Measurements from ENCODE around the gene HMX1. TPM values are rescaled to one million over a fixed set of nuclear protein-coding genes. Genes with fewer than 3 reads are reported as not detected.

The HMX1 gene
- total RNA-seq, 1 donor from 2014 or later = not detected

DNA sequence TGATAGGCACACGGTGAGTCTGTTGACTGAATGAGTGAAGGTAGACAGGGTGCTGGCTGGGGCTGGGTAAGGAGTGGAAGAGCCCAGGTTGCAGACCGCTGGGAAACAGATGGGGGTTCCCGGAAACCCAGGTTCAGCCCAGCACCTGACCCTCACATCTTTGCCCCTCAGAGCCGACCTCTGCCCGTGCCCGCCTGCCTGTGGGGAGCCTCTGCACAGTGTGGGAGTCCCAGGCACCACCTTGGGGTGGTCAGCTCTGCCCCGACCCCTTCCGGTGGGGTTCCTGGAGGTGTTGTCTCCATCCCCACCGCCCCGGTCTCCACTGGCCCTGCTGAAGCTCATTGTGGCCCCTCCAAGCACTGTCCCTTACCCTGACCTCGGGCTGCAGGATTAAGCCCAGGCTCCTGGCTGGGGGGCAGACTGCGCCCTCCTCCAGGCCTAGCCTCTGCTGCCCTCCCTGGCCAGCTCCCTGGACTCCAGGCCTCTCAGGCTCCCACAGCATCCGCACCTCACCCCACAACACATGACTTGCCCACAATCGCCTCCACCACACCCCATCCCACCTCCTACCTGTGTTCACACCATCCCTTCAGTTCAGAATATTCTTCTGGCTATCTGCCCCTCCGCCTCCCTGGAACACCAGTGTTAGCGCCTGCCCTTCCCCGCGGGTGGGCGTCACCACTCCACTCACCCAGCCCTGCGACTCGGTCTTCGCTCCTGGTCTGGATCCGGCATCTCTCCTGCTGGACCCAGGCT, 21.4 kb downstream of the HMX1 start:
- DNase-seq (ENCODE audit: low read depth) = no peak
- H3K36me3 ChIP-seq (ENCODE audit: control insufficient read depth, insufficient read depth, low read length) = no peaks in the 10 kb centered on the region
- peaks cover 16% of the 10 kb centered on the region for H3K27me3 ChIP-seq (ENCODE audit: control insufficient read depth, insufficient read depth, low read length)
- TF ChIP-seq, protein P1, sequence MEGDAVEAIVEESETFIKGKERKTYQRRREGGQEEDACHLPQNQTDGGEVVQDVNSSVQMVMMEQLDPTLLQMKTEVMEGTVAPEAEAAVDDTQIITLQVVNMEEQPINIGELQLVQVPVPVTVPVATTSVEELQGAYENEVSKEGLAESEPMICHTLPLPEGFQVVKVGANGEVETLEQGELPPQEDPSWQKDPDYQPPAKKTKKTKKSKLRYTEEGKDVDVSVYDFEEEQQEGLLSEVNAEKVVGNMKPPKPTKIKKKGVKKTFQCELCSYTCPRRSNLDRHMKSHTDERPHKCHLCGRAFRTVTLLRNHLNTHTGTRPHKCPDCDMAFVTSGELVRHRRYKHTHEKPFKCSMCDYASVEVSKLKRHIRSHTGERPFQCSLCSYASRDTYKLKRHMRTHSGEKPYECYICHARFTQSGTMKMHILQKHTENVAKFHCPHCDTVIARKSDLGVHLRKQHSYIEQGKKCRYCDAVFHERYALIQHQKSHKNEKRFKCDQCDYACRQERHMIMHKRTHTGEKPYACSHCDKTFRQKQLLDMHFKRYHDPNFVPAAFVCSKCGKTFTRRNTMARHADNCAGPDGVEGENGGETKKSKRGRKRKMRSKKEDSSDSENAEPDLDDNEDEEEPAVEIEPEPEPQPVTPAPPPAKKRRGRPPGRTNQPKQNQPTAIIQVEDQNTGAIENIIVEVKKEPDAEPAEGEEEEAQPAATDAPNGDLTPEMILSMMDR (IDR thresholded peaks at IDR 0.05; ENCODE audit: insufficient read depth, low read length, poor library complexity, severe bottlenecking) = no peak
- H3K4me3 ChIP-seq (ENCODE audit: low read depth, low read length) = no peak overlapping the region

DNA sequence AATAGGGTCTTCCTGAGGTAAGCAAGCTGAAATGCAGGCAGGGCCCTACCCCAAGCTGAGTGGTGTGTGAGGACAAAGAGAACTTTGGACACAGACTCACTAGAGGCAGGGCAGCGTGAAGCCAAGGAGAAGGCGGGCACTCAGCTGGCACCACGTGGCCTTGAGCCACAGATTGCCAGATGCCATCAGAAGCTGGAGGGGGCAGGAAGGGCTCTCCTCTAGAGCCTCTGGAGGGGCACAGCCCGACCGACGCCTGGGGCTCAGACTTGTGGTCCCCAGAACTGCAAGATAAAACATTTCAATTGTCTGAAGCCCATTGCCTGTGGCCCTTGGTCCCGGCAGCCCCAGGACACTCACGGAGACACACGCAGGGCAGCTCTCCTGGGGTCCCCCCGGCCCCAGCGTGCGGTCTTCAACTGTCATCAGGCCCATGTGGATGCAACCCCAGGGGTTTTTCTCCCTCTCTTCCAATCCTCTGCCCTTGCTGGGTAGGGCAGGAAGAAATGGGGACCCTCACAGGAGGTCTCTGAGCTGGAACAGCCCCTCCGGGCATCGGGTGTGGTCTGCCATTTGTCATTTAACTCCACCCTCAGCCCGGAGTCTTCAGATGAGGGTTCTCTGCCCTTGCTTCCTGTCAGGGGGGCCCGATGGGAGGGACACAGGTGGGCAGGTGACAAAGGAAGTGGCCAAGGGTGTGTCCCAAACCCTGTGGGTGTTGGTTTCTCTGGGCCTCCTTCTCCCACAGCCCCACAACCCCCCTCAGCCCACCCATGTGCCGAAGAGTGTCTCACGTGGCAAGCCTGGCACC, 22.2 kb downstream of the HMX1 start:
- Histone ChIP-seq H3K4me3 (ENCODE audit: low read depth, low read length) (no peak overlapping the region), H3K27me3 (ENCODE audit: control insufficient read depth, insufficient read depth, low read length) (peaks cover 12% of the 10 kb centered on the region), H3K36me3 (ENCODE audit: control insufficient read depth, insufficient read depth, low read length) (no peaks in the 10 kb centered on the region)
- DNase-seq (ENCODE audit: low read depth) = no peak
- TF ChIP-seq, protein P1 (IDR thresholded peaks at IDR 0.05; ENCODE audit: insufficient read depth, low read length, poor library complexity, severe bottlenecking) = no peak

DNA sequence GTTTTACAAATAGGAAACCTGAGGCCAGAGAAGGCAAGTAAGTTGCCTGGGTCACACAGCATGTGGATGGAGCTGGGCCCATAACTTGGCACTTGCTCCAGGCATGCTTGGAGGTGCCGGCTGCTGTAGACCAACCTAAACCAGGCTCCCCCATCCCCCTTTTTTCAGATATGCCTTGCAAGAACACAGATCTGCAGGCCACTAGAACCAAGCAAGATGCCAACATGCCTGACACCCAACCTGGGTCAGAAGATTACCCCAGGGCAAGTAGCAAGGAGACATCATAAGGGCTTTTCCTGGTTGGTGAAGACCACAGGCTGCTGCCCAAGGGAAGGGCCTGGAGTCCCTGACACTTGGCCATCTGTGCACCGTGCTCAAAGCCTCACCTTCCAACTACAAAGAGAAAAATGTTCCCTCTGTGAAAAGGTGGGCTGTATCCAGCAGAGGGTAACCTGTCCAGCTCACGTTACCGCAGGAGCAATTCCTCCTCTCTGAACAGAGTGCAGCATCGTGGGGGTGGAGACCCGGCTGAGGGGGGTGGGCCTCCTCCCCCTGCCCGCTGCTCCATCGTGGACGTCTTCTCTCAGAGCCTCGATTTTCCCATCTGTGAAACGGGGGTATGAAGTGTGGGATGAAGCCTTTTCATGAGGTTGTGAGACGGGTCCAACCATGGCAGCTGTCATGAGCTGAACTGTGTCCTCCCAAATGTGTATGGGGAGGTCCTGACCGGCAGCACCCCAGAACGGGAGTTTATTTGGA, 23.0 kb downstream of the HMX1 start:
- Histone ChIP-seq H3K36me3 (ENCODE audit: control insufficient read depth, insufficient read depth, low read length) (no peaks in the 10 kb centered on the region), H3K4me3 (ENCODE audit: low read depth, low read length) (no peak overlapping the region), H3K27me3 (ENCODE audit: control insufficient read depth, insufficient read depth, low read length) (peaks cover 12% of the 10 kb centered on the region)
- DNase-seq (ENCODE audit: low read depth) = no peak
- TF ChIP-seq, protein P1 (IDR thresholded peaks at IDR 0.05; ENCODE audit: insufficient read depth, low read length, poor library complexity, severe bottlenecking) = no peak

DNA sequence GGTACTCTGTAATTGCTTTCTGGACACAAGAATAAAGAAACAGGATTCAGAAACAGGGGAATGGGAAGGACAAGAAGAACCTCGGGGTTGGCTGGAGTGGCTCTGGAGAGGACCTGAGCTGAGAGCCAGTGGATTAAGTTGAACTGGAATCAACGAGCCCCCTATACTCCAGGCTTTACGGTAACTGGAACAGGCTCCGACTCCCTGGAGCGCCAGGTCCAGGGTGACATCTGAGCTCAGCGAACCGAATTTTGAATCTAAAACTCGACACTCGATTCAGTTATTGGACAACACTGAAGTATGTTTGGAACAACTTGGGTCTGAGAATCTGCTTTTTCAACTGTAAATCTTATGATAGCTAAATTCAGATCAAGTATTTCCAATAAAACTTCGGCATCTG, 23.9 kb downstream of the HMX1 start:
- TF ChIP-seq, protein P1 (IDR thresholded peaks at IDR 0.05; ENCODE audit: insufficient read depth, low read length, poor library complexity, severe bottlenecking) = no peak
- no peak for DNase-seq (ENCODE audit: low read depth)
- Histone ChIP-seq H3K36me3 (ENCODE audit: control insufficient read depth, insufficient read depth, low read length) (no peaks in the 10 kb centered on the region), H3K4me3 (ENCODE audit: low read depth, low read length) (no peak overlapping the region), H3K27me3 (ENCODE audit: control insufficient read depth, insufficient read depth, low read length) (peaks cover 12% of the 10 kb centered on the region)

DNA sequence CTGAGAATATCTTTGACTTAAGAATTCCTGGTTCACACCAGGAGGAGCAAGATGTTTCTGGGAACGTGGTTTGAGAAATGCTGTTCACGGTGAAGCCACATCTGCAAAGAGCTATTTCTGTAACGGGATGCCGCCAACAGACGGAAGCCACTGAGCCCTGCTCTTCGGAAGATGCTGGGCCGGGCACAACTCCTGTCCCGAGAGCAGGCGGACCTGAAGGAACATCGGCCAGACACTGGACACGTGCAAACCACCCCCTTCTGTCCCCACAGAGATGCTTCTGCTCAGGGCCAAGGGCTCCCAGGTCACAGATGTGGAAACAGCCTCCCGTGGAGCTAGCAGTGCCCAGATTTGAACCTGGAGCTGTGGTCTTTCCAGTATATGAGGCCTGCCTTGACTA, 24.3 kb downstream of the HMX1 start:
- DNase-seq (ENCODE audit: low read depth) = no peak
- peaks cover 12% of the 10 kb centered on the region for H3K27me3 ChIP-seq (ENCODE audit: control insufficient read depth, insufficient read depth, low read length)
- H3K4me3 ChIP-seq (ENCODE audit: low read depth, low read length) = no peak overlapping the region
- no peaks in the 10 kb centered on the region for H3K36me3 ChIP-seq (ENCODE audit: control insufficient read depth, insufficient read depth, low read length)
- TF ChIP-seq, protein P1 (IDR thresholded peaks at IDR 0.05; ENCODE audit: insufficient read depth, low read length, poor library complexity, severe bottlenecking) = no peak
